CD4-positive, alpha-beta T cell treated with Interleukin-10 for 1 hour (primary cell): ENCODE data around the gene IDUA.
A peak's percentile ranks its signal among the peaks of the same experiment; 100 is the strongest.

Experiments
- DNase-seq: peaks from one replicate; pipeline ENCODE4 v3.0.0-alpha.2; 2020

Gene IDUA

DNA sequence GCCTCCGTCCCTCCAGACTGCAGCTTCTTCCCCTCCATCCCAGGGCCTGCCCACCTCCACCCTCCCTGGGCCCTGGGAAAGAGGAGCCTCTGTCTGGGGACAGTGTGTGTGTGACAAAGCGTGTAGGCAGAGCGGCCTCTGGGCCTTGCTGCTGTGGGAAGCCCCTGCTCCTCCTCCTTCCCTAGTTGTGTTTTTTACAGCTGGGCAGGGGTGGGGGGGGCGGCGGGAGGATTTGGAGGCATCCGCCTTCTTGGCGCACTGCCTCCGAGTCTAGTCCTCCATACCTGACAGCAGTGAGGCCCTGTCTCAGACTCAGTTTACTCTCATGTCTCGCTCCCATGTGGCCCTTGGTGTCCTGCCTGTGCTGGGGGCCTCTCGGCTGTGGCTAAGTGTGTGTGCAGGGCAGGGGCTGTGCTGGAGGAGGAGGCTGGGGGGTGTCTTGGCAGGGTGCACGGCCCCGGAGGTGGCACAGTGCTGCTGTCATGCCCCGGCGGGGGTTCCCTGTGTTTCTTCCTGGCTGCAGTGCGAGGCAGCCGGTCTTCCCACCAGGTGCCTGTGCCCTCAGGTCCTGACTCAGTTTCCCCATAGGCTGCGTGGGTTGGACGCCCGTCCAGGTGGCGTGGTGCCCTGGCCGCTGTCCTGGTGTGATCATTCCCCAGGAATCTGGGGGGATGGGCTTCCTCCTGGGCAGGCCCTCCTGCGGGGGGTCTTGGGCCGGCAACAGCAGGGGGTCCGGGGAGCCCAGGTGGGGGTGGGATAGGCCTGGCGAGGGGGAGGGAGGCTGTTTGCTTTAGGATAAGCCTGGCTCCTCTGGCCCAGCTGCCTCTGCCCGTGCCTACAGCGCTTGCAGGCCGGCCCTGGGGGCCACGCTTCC, 31.5 kb downstream of the IDUA start:
- DNase-seq, result no peak

DNA sequence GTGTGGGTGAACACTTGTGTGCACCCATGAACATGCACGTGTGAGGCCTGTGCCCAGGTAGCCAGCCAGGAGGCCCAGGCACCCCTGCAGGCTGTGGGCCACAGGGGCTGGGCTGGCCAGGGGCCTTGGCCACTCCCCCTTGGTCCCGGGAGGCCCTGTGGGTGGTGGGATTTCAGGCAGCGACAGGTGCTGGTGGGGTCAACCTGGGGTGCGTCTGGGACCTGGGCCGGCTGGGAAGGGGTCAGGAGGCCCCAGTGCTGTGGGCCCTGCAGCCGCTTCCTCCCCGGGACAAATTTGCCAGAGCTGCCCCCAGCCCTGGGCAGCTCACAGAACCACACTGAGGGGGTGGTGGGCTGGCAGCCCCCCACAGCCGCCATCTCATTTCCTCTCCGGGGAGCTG, 32.5 kb downstream of the IDUA start:
- no peak for DNase-seq

GRCh38 chr4:1019729-1020470, 33.1 kb downstream of the IDUA start:
- DNase-seq, result no peak

DNA sequence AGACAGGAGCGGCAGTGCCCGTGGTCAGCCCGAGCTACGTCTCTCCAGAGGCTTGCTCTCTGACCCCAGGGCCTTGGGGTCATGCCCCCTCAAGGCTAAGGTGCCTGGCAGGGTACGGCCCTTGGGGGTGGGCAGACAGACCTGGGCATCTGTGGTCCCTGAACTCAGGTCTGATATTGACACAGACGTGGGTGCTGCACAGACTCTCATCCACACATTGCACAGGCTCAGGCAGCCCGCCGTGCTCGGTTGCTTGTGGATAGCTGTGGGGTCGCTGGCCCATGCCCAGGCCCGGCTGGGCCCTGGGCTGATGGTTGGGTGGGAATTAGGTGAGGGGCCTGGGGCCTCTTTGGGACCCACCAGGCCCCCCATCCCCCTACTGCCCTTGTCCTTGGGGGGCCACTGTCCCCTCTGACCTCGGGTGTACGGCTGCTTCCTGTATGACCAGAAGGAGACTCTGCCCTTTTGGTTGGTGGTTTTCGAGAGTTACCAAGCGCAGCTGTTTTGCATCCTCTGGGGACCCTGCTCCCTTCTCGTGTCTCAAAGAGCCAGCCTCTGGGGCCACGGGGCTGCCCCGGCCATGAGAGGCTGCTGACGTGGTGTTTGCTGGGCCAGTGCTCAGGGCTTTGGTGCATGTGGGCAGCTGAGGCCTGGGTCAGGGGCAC, 34.7 kb downstream of the IDUA start:
- no peak for DNase-seq

DNA sequence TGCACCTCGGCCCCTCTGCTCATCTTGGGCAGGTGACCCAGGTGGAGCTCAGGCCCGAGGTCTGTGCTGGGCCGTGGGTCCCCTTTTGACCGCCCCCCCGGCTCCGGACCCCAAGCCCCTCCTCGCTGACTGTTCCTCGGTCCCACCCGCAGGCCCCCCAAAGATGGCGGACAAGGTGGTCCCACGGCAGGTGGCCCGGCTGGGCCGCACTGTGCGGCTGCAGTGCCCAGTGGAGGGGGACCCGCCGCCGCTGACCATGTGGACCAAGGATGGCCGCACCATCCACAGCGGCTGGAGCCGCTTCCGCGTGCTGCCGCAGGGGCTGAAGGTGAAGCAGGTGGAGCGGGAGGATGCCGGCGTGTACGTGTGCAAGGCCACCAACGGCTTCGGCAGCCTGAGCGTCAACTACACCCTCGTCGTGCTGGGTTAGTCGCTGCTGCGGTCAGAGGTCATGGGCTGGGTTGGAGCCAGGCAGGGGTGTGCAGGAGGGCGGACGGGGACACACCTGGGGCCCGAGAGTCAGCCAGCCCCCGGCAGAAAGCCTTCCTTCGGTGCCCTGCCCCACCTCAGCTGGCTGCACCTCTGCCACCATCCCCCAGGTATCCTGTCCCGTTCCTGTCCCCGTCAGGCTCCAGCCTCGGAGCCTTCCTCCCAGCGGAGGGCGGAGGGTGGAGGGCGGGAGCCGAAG, 35.4 kb downstream of the IDUA start:
- no peak for DNase-seq

GRCh38 chr4:1022739-1023066, 35.9 kb downstream of the IDUA start:
- no peak for DNase-seq

GRCh38 chr4:1023075-1023640, 36.3 kb downstream of the IDUA start:
- no peak for DNase-seq

DNA sequence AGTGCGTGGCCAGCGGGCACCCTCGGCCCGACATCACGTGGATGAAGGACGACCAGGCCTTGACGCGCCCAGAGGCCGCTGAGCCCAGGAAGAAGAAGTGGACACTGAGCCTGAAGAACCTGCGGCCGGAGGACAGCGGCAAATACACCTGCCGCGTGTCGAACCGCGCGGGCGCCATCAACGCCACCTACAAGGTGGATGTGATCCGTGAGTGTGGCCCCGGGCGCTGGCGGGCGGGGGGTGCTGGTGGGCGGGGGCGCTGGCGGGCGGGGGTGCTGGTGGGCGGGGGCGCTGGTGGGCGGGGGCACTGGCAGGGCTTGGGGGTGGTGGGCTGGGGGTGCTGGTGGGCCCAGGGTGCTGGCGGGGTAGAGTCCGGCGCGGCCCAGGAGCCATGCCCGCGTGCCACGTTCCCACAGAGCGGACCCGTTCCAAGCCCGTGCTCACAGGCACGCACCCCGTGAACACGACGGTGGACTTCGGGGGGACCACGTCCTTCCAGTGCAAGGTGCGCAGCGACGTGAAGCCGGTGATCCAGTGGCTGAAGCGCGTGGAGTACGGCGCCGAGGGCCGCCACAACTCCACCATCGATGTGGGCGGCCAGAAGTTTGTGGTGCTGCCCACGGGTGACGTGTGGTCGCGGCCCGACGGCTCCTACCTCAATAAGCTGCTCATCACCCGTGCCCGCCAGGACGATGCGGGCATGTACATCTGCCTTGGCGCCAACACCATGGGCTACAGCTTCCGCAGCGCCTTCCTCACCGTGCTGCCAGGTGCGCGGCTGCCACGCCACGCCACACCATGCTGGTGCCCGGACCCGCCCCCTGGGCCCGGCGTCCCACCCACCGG, 37.3 kb downstream of the IDUA start:
- DNase-seq, result no peak

GRCh38 chr4:1024882-1025545, 38.2 kb downstream of the IDUA start:
- no peak for DNase-seq

GRCh38 chr4:1026115-1026514, 39.3 kb downstream of the IDUA start:
- DNase-seq, result peak; percentile 45

DNA sequence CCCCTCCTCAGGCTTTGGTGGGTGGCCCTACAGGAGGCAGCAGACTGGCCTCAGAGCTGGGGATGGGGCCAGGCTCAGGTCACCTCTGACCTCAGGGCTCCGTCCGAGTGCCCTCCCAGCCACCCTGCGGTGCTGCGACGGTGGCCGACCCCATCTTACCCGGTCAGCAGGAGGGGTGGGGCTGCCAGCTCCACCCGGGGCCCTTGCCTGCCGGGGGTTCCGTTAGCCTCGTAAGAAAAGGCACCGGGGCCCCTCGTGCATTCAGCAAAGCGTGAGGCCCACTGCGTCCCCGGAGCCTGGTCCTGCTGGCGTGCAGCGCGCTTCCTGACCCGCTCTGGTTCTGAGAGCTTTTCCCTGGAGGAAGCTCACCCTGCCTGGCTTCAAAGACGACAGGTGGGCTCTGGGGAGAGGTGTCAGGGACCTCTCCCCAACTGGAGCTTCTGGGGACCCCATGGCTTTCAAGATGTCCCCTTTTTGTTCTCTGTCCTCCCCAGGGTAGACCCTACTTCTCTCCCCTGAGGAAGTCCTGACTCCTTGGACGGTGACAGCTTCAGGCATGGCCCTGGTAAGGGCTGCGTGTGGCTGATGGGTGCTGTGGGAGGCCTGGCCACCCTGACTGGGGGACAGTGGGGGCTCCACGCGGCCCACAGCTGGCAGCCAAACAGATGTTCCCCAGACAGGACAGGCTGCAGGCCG, 40.5 kb downstream of the IDUA start:
- no peak for DNase-seq

DNA sequence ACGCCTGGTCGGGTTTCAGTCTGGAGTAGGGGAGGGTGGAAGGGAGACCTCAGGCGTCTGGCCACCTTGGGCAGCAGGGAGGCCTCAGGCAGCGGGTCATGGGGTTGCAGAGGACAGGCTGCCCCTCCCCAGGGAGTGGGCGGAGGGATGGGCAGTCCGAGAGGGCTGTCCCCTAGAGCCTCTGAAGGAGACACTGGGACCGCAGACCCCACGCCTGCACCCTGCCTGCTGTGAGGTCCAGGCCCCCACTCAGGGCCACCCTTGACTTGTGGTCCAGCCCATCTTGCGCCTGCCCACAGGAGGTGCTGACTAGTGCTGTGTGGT, 41.0 kb downstream of the IDUA start:
- DNase-seq, result no peak

DNA sequence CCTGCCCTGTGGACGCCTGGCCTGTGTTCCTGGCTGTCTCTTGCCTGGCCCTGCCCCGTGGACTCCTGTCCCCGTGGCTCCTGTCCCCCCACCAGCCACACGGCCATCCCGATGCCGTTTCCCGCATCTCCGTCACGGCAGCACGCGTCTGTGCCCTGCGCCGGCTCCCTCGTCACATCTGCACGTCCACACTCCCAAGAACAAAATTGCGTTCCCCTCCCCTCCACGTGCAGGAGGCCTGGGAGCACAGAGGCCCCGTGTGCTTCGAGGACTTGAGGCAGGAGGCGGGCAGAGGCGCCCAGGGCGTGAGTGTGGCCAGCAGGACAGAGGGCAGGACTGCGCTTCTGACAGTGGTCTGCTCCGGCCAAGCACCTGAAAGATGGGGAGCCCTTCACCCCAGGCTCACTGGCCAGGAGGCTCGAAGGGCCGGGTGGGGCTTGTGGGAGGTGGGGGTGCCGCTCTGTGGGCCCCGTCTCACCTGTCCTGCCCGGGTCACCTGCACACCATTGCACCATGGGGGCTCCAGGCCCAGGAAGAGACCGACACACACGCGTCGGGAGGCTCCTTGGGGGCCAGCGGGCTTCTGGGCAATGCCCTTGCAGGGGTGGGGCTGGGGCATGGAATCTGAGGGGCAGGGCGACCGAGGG, 41.9 kb downstream of the IDUA start:
- DNase-seq, result no peak

- no peak for DNase-seq
Observed at GRCh38 chr4:1029529-1029928, 42.7 kb downstream of the IDUA start.

- no peak for DNase-seq
Observed at GRCh38 chr4:1030031-1030430, 43.2 kb downstream of the IDUA start.

DNA sequence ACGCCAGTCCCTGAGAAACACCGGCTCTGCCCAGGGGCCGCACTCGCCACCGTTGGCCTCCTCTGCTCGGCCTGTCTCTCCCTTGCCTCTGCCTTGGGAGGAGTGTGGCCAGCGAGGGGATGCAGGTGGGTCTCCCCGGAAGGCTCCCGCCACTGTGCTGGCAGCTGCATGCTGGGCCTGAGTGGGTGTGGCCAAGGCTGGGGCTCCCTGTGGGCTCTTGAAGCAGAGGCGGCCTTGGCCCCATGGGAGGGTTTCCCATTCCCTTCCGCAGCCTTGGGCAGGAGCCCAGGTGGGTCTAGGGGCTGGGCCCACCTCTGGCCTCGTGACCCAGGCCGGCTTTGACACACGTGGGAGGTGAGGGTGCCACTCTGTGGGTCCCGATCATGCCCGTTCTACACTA, 43.7 kb downstream of the IDUA start:
- no peak for DNase-seq

DNA sequence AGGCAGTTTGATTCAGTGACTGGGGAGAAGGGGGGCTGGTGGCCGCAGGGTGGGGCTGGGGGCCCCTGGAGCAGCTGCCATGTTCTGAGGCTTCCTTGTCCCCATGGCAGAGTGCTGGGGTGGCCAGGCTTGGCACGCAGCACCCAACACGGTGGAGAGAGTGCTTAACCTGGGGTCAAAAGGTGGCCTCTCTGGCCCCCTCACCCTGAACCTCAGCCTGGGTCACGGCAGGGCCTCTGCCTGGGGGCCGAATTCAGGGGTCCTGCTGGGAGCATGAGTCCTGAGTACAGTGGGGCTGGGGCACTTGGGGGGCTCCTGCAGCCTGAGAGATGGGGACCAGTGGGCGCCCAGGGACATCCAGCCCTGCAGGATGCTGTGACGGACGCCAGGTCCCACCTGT, 44.5 kb downstream of the IDUA start:
- no peak for DNase-seq

DNA sequence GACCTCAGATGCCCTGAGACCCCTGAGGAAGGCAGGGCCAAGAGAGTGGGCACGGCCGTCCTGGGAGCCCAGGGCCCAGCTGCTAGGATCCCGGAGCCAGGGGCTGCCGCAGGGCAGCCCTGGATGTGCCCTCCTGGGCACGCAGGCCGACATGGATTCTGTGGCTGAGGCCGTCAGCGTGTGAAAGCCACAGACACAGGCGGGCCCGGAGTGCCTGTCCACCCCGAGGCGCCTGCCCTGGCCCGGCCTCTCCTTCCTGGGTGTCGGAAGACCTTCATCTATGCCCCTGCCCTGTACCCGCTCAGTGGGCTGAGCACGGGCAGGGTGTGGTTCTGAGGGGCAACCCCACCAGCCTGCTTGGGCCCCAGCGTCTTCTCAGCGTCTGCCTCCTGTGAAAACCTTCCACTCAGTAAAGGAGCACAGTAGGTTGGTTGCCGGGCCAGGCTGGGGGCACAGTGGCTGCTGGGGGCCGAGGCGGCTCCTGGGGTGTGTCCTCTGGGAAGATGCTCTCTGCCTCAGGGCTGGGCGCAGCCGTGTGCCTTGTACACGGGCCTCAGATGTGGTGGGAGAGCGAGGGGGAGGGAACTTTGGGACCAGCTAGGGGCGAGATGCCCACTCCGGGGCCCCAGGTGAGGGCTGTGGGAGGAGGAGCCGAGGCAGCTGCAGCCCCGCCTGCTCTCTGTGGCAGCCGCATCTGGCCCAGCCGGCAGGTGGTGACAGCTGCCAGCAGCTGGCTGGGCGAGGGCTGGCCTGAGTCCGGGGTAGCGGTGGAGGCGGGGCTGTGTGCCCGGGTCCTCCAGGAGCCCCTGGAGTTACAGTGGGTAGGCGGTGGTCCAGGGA, 45.3 kb downstream of the IDUA start:
- no peak for DNase-seq

GRCh38 chr4:1032861-1033260, 46.0 kb downstream of the IDUA start:
- DNase-seq, result no peak
